Right atrium auricular region (tissue), 2 donors: ENCODE measurements around the gene SCLY. TPM values are rescaled to one million over a fixed set of nuclear protein-coding genes. Genes with fewer than 3 reads are reported as not detected.

Experiments
- DNase-seq: peaks from one replicate; pipeline ENCODE4 v3.0.0-alpha.2; 2019; ENCODE audit warnings: low spot score
- H3K27ac ChIP-seq, 2 donors: fragments of 200-600 bp; sonication (generic); 1 replicate in 1 of 2; 2 replicates in 1 of 2; pipeline ENCODE4 v1.5.1; 2016 to 2019
- H3K27me3 ChIP-seq, 2 donors: fragments of 200-600 bp; sonication (generic); one replicate each; pipeline versions ENCODE4 v1.5.1 to v1.6.0; 2017 to 2019
- H3K36me3 ChIP-seq: fragments of 200-600 bp; sonication (generic); one replicate; pipeline ENCODE4 v1.5.1; 2016
- H3K4me1 ChIP-seq, 2 donors: fragments of 200-600 bp; sonication (generic); one replicate each; pipeline versions ENCODE4 v1.5.1 to v1.6.0; 2017 to 2019
- H3K4me3 ChIP-seq, 2 donors: fragments of 200-600 bp; sonication (generic); 1 replicate in 1 of 2; 2 replicates in 1 of 2; pipeline ENCODE4 v1.5.1; 2017 to 2019; ENCODE audit warnings: mild to moderate bottlenecking in 1 of 2, moderate library complexity in 1 of 2
- H3K9me3 ChIP-seq, 2 donors: fragments of 200-600 bp; sonication (generic); one replicate each; pipeline ENCODE4 v1.5.1; 2019
- total RNA-seq, 2 donors: library from RNA; depleted of rRNA; stranded (reverse); fragments of >200 nt; gene quantifications; one replicate each; pipeline ENCODE4 v1.1.0, GENCODE V29; 2016
- TF ChIP-seq, protein P1 (sequence below), 2 donors: fragments of 200-600 bp; sonication (generic); IDR thresholded peaks; one replicate each; pipeline ENCODE4 v1.5.1; 2019; ENCODE audit warnings: antibody characterized with exemption in 2 of 2

The SCLY gene
- total RNA-seq, 2 donors from 2014 or later, result 6.5 to 11.3 TPM

DNA sequence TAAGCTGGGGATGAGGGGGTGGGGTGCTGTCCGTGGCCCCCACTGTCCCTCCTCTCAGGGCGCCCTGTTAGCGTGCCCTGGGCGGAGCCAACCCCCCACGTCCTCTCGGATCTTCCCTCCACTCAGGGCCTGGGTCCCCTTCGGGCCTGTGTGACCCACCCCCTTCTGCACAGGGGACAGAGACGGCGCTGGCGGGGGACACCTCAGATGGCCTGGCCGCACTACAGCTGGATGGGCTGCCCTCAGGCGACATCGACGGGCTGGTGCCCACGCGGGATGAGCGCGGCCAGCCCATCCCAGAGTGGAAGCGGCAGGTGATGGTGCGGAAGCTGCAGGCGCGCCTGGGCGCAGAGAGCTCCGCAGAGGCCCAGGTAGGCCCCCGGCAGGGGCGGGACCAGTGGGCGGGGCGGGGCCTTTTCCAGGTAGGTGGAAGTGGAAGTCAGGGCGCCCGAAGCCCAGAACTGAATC lies 67.8 kb downstream of the SCLY start:
- no peaks in the 10 kb centered on the region for H3K27me3 ChIP-seq
- TF ChIP-seq, protein P1, sequence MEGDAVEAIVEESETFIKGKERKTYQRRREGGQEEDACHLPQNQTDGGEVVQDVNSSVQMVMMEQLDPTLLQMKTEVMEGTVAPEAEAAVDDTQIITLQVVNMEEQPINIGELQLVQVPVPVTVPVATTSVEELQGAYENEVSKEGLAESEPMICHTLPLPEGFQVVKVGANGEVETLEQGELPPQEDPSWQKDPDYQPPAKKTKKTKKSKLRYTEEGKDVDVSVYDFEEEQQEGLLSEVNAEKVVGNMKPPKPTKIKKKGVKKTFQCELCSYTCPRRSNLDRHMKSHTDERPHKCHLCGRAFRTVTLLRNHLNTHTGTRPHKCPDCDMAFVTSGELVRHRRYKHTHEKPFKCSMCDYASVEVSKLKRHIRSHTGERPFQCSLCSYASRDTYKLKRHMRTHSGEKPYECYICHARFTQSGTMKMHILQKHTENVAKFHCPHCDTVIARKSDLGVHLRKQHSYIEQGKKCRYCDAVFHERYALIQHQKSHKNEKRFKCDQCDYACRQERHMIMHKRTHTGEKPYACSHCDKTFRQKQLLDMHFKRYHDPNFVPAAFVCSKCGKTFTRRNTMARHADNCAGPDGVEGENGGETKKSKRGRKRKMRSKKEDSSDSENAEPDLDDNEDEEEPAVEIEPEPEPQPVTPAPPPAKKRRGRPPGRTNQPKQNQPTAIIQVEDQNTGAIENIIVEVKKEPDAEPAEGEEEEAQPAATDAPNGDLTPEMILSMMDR (IDR thresholded peaks at IDR 0.05), result no peak
- peaks cover 0 to 6% of the 10 kb centered on the region in 2 donors for H3K4me1 ChIP-seq
- no peak for DNase-seq
- H3K36me3 ChIP-seq, result no peaks in the 10 kb centered on the region
- H3K27ac ChIP-seq, result no peak overlapping the region
- H3K4me3 ChIP-seq, result no peak overlapping the region
- no peaks in the 10 kb centered on the region for H3K9me3 ChIP-seq

DNA sequence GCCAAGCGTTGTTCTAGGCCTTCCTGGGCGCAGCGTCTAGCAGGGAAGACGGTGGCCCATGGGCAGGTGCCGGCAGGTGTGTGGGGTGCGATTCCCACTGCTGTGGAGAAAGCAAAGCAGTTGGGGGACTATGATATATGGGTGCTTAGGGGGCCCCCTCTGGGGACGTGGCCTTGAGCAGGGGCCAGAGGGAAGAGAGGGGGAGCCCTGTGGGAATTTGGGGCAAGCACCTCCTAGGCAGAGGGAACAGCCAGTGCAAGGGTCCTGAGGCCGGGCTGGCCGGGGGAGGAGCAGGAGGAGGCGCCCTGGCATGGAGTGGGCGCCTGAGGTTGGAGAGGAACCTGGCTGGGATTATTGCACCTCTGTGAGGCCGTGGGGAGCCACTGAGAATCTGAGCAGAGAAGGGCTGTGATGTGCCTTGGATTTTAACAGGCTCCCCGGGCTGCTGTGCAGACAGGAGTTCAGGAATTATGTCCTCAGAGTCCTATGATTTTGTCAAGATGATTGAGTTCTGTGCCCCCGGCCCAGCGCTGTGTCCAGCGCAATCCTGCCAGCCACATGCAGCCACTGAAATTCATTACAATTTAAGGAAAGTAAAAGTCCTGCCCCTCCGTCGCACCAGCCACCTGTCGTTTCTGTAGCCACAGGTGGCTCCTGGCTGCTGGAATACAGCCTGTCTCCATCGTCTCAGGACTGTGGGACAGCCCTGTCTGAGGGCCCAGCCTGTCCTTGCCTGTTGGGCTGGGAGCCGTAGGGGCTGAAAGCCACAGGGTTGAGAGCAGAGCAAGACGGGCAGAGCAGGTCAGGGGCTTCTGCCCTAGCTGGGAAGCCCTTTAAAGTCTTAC lies 68.6 kb downstream of the SCLY start:
- H3K36me3 ChIP-seq, result no peaks in the 10 kb centered on the region
- H3K27me3 ChIP-seq, result no peaks in the 10 kb centered on the region
- H3K4me3 ChIP-seq, result no peak overlapping the region
- H3K9me3 ChIP-seq, result no peaks in the 10 kb centered on the region
- TF ChIP-seq, protein P1 (IDR thresholded peaks at IDR 0.05), result no peak
- H3K4me1 ChIP-seq, result peaks cover 0 to 6% of the 10 kb centered on the region in 2 donors
- no peak for DNase-seq
- H3K27ac ChIP-seq, result no peak overlapping the region

DNA sequence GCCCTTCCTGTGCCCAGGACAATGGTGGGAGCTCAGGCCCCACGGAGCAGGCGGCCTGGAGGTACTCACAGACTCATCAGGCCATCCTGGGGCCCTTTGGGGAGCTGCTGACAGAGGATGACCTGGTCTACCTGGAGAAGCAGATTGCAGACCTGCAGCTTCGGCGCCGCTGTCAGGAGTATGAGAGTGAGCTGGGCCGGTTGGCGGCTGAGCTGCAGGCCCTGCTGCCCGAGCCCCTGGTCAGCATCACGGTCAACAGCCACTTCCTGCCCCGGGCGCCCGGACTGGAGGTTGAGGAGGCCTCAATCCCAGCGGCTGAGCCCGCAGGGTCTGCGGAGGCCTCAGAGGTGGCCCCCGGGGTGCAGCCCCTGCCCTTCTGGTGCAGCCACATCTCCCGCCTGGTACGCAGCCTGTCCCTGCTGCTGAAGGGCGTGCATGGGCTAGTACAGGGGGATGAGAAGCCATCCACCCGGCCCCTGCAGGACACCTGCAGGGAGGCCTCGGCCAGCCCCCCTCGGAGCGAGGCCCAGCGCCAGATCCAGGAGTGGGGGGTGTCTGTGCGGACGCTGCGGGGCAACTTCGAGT lies 69.4 kb downstream of the SCLY start:
- Histone ChIP-seq H3K36me3 (no peaks in the 10 kb centered on the region), H3K9me3 (no peaks in the 10 kb centered on the region), H3K27me3 (no peaks in the 10 kb centered on the region), H3K4me3 (no peak overlapping the region), H3K4me1 (peaks cover 0 to 6% of the 10 kb centered on the region in 2 donors), H3K27ac (no peak overlapping the region)
- TF ChIP-seq, protein P1 (IDR thresholded peaks at IDR 0.05), result no peak
- DNase-seq, result no peak

DNA sequence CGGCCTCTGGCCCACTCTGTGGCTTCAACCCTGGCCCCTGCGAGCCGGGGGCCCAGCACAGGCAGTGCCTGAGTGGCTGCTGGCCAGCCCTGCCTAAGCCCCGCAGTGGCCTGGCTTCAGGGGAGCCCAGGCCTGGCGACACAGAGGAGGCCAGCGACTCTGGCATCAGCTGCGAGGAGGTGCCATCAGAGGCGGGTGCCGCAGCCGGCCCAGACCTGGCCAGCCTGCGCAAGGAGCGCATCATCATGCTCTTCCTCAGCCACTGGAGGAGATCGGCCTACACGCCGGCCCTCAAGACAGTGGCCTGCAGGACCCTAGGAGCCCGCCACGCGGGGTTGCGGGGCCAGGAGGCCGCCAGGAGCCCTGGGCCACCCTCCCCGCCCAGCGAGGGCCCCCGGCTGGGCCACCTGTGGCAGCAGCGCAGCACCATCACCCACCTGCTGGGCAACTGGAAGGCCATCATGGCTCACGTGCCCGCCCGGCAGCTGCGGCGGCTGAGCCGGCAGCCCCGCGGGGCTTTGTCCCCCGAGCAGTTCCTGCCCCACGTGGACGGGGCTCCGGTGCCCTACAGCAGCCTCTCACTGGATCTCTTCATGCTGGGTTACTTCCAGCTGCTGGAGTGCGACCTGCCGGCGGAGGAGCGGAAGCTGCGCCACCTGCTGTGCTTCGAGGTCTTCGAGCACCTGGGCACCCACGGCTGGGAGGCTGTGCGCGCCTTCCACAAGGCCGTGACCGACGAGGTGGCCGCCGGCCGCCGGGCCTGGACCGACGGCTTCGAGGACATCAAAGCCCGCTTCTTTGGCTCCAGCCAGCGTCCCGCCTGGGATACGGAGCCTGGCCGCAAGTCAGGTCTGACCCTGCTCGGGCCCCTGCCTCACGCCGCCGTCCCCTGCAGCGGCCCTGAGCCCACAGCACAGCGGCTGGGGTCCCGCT lies 70.2 kb downstream of the SCLY start:
- DNase-seq, result no peak
- Histone ChIP-seq H3K4me3 (no peak overlapping the region), H3K9me3 (no peaks in the 10 kb centered on the region), H3K27ac (no peak overlapping the region), H3K27me3 (no peaks in the 10 kb centered on the region), H3K36me3 (no peaks in the 10 kb centered on the region), H3K4me1 (peaks cover 0 to 8% of the 10 kb centered on the region in 2 donors)
- TF ChIP-seq, protein P1 (IDR thresholded peaks at IDR 0.05), result no peak

DNA sequence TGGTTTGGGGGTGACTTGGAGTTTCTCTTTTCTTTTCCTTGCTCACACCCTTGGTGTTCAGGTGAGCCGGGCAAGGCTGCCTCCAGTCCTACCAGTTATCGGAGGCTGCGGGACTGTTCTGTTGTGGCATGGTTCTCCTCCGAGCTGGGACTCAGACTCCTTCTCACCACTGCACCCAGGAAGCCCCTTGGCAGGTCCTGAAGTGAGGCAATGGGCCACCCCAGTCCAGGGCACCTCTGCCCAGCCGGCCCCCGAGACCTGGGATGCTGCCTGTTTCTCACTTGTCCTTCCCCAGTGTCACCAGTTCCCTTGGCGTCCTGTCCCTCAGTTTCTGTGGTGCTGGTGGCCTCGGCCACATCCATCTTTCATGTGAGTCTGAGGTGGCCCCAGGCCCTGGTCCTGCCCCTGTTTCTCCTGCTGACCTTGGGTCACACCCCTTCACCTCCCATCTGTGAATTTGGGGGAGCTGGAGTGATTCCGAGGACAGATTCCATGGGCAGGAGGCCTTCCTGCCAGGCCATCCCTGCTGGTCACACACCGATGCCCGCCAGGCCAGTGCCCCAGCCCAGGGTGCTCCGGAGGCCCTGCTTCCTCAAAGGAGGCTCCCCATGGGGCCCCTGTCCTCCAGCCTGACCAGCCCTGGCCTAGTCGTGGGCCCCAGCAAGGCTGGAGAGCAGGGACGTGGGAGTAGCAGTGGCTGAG lies 71.1 kb downstream of the SCLY start:
- TF ChIP-seq, protein P1 (IDR thresholded peaks at IDR 0.05), result no peak
- Histone ChIP-seq H3K9me3 (no peaks in the 10 kb centered on the region), H3K4me3 (no peak overlapping the region), H3K27ac (no peak overlapping the region), H3K36me3 (no peaks in the 10 kb centered on the region), H3K4me1 (peaks cover 0 to 17% of the 10 kb centered on the region in 2 donors), H3K27me3 (no peaks in the 10 kb centered on the region)
- DNase-seq, result no peak
